NB4 (cell line): Measurements from ENCODE around the gene CFL1.

Source experiments
- CTCF ChIP-seq: IDR thresholded peaks from one replicate; pipeline ENCODE4 v1.5.1; 2012; ENCODE audit warnings: low read depth, low read length
- POLR2A ChIP-seq: IDR thresholded peaks from 2 replicates; pipeline ENCODE4 v1.6.1; 2011; ENCODE audit warnings: mild to moderate bottlenecking; ENCODE audit not compliant: insufficient read length; ENCODE audit errors: extremely low read depth

- no peak for TF ChIP-seq CTCF
- TF ChIP-seq POLR2A: no peak
Observed at GRCh38 chr11:65895482-65895981, 37.6 kb upstream of the CFL1 start.
